AG09319 (cell line): Measurements from ENCODE around the gene TSSC4.

Source experiments
- DNase-seq: peaks from one replicate; pipeline ENCODE4 v3.0.0-alpha.2; 2010; ENCODE audit warnings: low read depth; ENCODE audit errors: extremely low read depth
- CTCF ChIP-seq: IDR thresholded peaks from 2 replicates; pipeline ENCODE4 v1.5.1; 2011; ENCODE audit warnings: low read depth, mild to moderate bottlenecking, inconsistent platforms, low read length, moderate library complexity

TSSC4 gene

GRCh38 chr11:2398664-2399355 lies 1.7 kb upstream of the TSSC4 start:
- DNase-seq, result no peak
- TF ChIP-seq CTCF, result no peak; the same call in 1 of the 2 replicates

GRCh38 chr11:2399488-2400068 lies 972 bp upstream of the TSSC4 start:
- no peak for DNase-seq
- no peak for TF ChIP-seq CTCF

GRCh38 chr11:2400762-2401435 lies 349 bp downstream of the TSSC4 start:
- TF ChIP-seq CTCF, result no peak

GRCh38 chr11:2401436-2401984 lies 960 bp downstream of the TSSC4 start:
- no peak for TF ChIP-seq CTCF
- DNase-seq, result no peak

More at GRCh38 chr11:2400762-2401435, 349 bp downstream of the TSSC4 start:
- DNase-seq, result no peak

GRCh38 chr11:2402106-2402505 lies 1.6 kb downstream of the TSSC4 start:
- TF ChIP-seq CTCF, result no peak
- DNase-seq, result no peak

GRCh38 chr11:2402890-2403645 lies 2.5 kb downstream of the TSSC4 start:
- no peak for TF ChIP-seq CTCF
- no peak for DNase-seq
